Measurements from ENCODE around the gene NXF1.

NXF1 gene

GRCh38 chr11:62823677-62824076, 18.4 kb upstream of the NXF1 start:
- TF ChIP-seq CTCF (conservative IDR thresholded peaks at IDR 0.05; ENCODE audit: low read depth, low read length), result no peak
- peaks cover 10% of the 10 kb centered on the region for H3K4me1 ChIP-seq (ENCODE audit: low read depth, poor library complexity, severe bottlenecking)
- H3K27ac ChIP-seq, result no peak overlapping the region
- H3K27me3 ChIP-seq (ENCODE audit: insufficient read depth, low read depth), result no peaks in the 10 kb centered on the region
- no peak overlapping the region for H3K9ac ChIP-seq
- H4K20me1 ChIP-seq (ENCODE audit: insufficient read depth), result no peaks in the 10 kb centered on the region
- no peak overlapping the region for H2AFZ ChIP-seq (ENCODE audit: low read depth)
- peaks cover 4% of the 10 kb centered on the region; the same call in 1 of the 2 replicates for H3K79me2 ChIP-seq (ENCODE audit: insufficient read depth, low read depth)
- H3K36me3 ChIP-seq (ENCODE audit: insufficient read depth), result peaks cover 5% of the 10 kb centered on the region; the same call in 1 of the 2 replicates
- H3K4me3 ChIP-seq (IDR thresholded peaks at IDR 0.05; ENCODE audit: insufficient read depth, low read depth, low read length), result no peak overlapping the region
- no peak overlapping the region for H3K4me2 ChIP-seq

GRCh38 chr11:62817129-62817528, 11.9 kb upstream of the NXF1 start:
- H3K36me3 ChIP-seq (ENCODE audit: insufficient read depth), result 0 out of 2 replicates have a peak, but pooled peaks cover 5% of the 10 kb centered on the region

GRCh38 chr11:62816557-62816956, 11.3 kb upstream of the NXF1 start:
- Histone ChIP-seq H3K4me3 (IDR thresholded peaks at IDR 0.05; ENCODE audit: insufficient read depth, low read depth, low read length) (no peak overlapping the region), H3K4me1 (ENCODE audit: low read depth, poor library complexity, severe bottlenecking) (peaks cover 16% of the 10 kb centered on the region), H3K9ac (no peak overlapping the region), H3K36me3 (ENCODE audit: insufficient read depth) (0 out of 2 replicates have a peak, but pooled peaks cover 5% of the 10 kb centered on the region), H2AFZ (ENCODE audit: low read depth) (no peak overlapping the region), H3K27ac (no peak overlapping the region), H4K20me1 (ENCODE audit: insufficient read depth) (no peaks in the 10 kb centered on the region), H3K4me2 (no peak overlapping the region), H3K79me2 (ENCODE audit: insufficient read depth, low read depth) (no peaks in the 10 kb centered on the region), H3K27me3 (ENCODE audit: insufficient read depth, low read depth) (no peaks in the 10 kb centered on the region)
- no peak for TF ChIP-seq CTCF (conservative IDR thresholded peaks at IDR 0.05; ENCODE audit: low read depth, low read length)

More at GRCh38 chr11:62817129-62817528, 11.9 kb upstream of the NXF1 start:
- Histone ChIP-seq H2AFZ (ENCODE audit: low read depth) (no peak overlapping the region), H4K20me1 (ENCODE audit: insufficient read depth) (no peaks in the 10 kb centered on the region), H3K4me3 (IDR thresholded peaks at IDR 0.05; ENCODE audit: insufficient read depth, low read depth, low read length) (no peak overlapping the region), H3K4me1 (ENCODE audit: low read depth, poor library complexity, severe bottlenecking) (peaks cover 16% of the 10 kb centered on the region), H3K9ac (no peak overlapping the region), H3K27me3 (ENCODE audit: insufficient read depth, low read depth) (no peaks in the 10 kb centered on the region), H3K4me2 (no peak overlapping the region), H3K79me2 (ENCODE audit: insufficient read depth, low read depth) (no peaks in the 10 kb centered on the region), H3K27ac (no peak overlapping the region)
- TF ChIP-seq CTCF (conservative IDR thresholded peaks at IDR 0.05; ENCODE audit: low read depth, low read length), result no peak

GRCh38 chr11:62811659-62812058, 6.4 kb upstream of the NXF1 start:
- H3K4me1 ChIP-seq (ENCODE audit: low read depth, poor library complexity, severe bottlenecking), result peaks cover 21% of the 10 kb centered on the region
- TF ChIP-seq CTCF (conservative IDR thresholded peaks at IDR 0.05; ENCODE audit: low read depth, low read length), result no peak
- no peak overlapping the region for H3K9ac ChIP-seq
- H3K4me2 ChIP-seq, result no peak overlapping the region
- no peaks in the 10 kb centered on the region for H3K36me3 ChIP-seq (ENCODE audit: insufficient read depth)
- H2AFZ ChIP-seq (ENCODE audit: low read depth), result no peak overlapping the region
- H4K20me1 ChIP-seq (ENCODE audit: insufficient read depth), result no peaks in the 10 kb centered on the region
- no peak overlapping the region for H3K4me3 ChIP-seq (IDR thresholded peaks at IDR 0.05; ENCODE audit: insufficient read depth, low read depth, low read length)
- no peaks in the 10 kb centered on the region for H3K27me3 ChIP-seq (ENCODE audit: insufficient read depth, low read depth)
- no peak overlapping the region for H3K27ac ChIP-seq
- no peaks in the 10 kb centered on the region for H3K79me2 ChIP-seq (ENCODE audit: insufficient read depth, low read depth)

Measured in KMS-11 (cell line).